Astrocyte (in vitro differentiated cells and primary cell): Measurements from ENCODE around the gene NOC2L.

Experiments
- CTCF ChIP-seq: IDR thresholded peaks from 2 replicates; pipeline ENCODE4 v1.5.1; 2011; ENCODE audit warnings: low read depth, mild to moderate bottlenecking, inconsistent platforms, low read length, moderate library complexity; ENCODE audit not compliant: insufficient read depth
- EZH2 ChIP-seq: IDR thresholded peaks from 2 replicates; pipeline ENCODE4 v1.6.1; 2012; ENCODE audit warnings: mild to moderate bottlenecking, low read length, inconsistent platforms; ENCODE audit not compliant: insufficient read depth

- no peak for TF ChIP-seq CTCF
- no peak for TF ChIP-seq EZH2
Observed at GRCh38 chr1:966135-966703, 7.2 kb upstream of the NOC2L start, which contains the start of gene PLEKHN1.
